HTR-8/SVneo (cell line): ENCODE results near the gene SIGLEC7.

Experiments
- DNase-seq: peaks from one replicate; pipeline ENCODE4 v3.0.0; 2011; ENCODE audit warnings: low spot score, mixed read lengths; ENCODE audit not compliant: insufficient read length
- FAIRE-seq: peaks from 2 replicates; lab custom pipeline; 2011; peaks lifted over from hg19 to GRCh38; lab: Jason Lieb, UNC

Gene SIGLEC7

DNA sequence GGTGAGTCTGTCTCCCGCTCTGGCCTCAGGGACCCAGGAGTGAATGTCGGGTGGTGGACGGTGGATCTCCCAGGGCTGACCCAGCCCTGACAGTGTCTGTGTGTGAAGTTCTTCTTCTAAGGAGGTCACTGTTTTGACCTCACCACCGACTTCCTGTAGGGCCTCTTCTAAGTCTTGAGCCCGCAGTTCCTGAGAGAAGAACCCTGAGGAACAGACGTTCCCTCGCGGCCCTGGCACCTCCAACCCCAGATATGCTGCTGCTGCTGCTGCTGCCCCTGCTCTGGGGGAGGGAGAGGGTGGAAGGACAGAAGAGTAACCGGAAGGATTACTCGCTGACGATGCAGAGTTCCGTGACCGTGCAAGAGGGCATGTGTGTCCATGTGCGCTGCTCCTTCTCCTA is at the start of gene SIGLEC7:
Gene SIGLEC7 (plus strand): TSS at position 183 of the 400 bp plus-strand sequence. CDS start 69 bp downstream, at position 252.
- no peak for FAIRE-seq
- no peak for DNase-seq

DNA sequence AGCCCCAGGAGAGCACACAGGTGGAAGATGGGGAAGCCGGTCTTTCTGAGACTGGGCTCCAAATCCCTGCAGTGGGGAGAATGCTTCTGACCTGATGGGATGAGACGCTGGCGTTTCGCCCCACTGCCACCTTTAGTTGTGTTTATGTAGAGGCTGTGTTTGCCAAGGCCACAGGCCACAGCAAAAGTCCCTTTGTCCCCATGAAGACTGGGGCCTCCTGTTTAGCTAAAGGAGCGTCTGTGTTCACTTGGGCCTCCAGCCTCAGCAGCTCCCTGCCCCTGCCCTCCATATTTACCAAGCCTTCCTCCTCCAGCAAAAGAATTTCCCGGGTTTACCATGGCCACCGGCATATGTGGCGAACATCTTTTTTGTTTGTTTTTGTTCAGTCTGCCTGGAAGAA is 49.0 kb upstream of the SIGLEC7 start:
- DNase-seq (no peak), FAIRE-seq (no peak)

DNA sequence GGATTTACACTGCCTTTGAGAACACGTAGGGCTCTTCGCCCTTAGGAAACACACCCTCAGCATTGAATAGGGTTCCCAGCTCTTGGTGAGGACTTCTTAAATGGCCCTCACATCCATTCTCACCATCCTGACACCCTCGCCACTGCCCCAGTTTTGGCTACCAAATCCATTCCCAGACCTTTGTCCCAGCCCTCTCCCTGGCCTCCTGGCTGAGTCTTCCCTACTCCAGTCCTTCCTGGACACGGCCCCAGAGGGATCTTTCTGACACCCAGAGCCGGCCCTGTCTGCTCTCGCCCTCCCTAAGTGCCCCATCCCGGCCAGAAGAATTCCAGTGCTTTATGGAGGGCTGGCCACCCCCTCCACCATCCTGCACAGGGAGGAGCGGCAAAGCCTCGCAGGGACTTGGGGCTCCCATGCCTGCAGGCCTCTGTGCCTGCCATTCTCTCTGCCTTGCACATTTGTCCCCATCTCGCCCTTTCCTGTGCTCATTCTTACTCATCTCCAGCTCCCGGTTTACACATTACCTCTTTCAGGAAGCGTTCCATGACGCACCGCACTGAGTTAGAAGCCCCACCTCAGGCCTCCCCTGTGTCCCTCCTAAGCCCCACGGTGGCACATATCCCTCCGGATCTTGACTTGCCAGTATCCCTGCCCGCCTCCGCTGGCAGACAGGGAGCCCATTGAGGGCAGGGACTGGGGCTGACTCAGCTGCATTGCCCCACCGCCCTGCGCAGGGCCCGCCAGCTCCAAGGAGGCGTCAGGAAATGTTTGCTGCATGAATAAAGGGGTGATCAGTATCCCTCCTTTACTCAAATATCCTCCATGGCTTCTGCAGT is 48.4 kb upstream of the SIGLEC7 start:
- FAIRE-seq, result no peak

DNA sequence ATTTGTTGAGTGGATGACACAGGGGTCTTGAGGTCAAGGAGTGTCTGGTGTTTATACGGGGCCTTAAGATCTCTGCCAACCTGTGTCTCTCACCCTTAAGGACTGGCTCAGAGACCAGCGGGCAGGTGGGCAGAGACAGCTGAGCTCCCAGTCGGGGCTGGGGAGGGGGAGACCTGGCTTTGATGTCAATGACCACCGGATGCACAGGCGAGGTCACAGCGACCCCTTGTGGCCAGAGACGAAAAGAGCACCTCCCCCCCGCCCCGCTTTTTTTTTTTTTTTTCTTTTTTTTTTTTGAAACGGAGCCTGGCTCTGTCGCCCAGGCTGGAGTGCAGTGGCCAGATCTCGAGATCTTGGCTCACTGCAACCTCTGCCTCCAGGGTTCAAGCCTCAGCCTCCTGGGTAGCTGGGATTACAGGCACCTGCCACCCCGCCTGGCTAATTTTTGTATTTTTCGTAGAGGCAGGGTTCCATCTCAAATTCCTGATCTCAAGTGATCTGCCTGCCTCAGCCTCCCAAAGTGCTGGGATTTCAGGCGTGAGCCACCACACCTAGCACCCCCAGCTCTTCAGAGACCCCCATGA is 47.3 kb upstream of the SIGLEC7 start:
- FAIRE-seq, result no peak
- DNase-seq, result peak; percentile 34

More for the DNA sequence above, 48.4 kb upstream of the SIGLEC7 start:
- no peak for DNase-seq

DNA sequence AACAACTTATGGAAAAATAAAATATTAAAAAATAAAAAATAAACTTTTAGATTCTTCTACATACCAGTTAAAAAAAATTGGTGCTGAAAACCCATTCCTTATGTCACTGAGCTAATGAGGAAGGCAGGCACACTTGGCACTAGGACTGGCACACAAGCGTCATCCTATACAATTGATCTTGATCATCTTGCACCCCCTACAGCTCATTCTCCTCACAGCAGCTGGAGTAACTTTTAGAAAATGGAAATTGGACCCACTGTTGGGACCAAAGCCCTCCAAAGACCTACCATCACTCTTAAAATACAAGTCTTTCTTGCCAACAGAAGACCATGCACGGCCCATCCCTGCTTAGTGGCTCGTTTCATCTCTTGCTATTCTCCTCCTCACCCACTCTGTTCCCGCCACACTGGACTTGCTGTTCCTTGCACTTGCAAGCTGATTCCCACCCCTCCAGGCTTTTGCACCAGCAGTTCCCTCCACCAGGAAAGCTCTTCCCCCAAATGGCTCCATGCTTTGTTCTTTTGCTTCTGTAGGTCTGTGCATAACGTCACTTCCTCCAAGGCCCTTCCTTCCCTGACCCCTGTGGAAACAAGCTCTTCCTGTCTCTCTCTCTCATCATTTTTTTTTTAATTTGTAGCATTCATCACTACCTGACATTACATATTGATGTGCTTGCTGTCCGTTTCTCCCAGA is 45.5 kb upstream of the SIGLEC7 start:
- DNase-seq (no peak), FAIRE-seq (no peak)

DNA sequence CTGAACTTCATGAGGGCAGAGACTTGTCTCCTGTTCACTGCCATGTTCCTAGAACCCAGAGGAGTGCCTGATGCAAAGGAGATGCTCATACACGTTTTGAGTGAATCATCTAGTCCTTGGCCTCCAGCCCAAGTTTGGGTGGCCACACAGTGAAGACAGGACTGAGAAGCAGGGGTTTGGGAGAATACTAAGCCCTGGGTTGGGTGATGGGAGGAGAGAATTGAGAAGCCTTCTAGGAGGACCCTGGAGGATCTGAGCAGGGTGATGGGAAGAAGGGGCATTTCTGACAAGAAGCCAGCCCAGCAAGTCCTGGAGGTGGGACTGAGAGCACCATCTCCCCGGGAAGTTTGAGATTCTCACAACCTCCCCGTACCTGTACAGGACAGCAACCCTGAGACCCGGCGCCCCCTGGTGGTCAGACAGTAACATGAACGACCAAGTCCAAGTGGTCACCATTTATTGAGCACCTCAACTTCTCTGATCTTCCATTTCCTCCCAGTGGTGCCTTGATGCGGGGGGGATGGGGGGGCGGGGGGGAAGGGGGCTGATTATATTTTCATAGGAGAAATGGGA is 44.8 kb upstream of the SIGLEC7 start:
- FAIRE-seq (no peak), DNase-seq (peak; percentile 66)

DNA sequence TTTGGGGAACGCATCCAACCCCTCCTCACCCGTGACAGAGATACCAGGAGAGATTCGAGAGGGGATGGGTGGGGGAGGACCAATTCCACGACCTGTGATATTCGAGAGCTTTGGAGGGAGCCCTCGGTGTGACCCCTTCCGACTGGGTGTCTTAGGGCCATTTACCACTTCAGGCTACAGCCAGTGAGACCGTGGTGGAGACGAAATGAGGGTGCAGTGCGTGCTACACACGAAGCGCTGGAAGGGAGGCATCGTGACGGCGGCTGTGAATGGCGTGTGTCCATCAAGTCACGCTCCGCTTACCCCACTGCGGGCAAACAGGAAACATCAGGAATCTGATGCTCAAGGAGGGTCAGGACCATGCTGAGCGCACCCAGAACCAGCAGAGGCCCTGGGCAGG is 44.3 kb upstream of the SIGLEC7 start:
- FAIRE-seq (no peak), DNase-seq (no peak)

DNA sequence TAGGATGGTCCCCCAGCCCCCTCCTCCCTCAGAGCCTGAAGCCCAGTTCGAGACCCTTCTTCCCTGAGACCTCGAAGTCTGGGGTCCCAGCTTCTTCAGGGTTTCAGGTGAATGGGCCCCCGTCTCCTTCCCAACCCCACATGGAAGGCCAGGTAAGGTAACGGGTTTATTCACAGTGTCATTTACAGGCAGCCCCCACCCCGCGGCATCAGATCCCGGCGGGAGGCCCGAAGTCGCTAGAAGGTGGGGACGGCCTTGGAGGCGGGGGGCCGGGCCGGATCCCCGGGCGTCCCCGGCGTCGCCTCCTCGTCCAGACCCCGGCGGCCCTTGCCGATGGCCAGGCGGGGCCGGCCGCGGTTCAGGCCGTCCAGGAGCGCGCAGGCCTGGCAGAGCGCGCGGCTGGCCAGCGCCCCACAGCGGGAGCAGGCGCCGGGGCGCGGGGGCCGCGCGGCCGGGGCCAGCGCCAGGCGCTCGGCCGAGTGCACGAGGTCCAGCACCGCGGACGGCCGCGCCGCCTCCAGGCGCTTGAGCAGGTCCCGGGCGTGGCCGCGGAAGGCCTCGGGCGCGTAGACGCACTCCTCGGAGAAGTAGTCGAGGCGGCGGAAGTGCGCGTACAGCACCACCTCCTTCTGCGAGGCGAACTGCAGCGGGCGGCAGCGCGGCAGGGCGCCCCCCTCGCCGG is 43.6 kb upstream of the SIGLEC7 start:
- DNase-seq, result no peak
- no peak for FAIRE-seq

DNA sequence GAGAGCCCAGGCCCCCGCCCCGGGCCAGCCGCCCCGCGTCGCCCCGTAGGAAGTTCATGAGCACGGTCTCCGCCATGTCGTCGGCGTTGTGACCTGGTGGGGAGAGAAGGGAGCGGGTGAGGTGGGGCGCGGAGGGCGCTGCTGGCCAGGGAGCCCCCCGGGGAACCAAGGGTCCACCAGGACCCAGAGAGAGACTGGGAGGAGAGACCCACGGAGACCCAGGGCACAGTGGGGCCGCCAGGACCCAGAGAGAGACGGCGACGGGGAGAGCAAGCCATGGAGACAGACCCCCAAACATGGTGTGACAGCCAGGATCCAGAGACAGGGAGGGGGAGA is 43.1 kb upstream of the SIGLEC7 start:
- no peak for FAIRE-seq
- no peak for DNase-seq

DNA sequence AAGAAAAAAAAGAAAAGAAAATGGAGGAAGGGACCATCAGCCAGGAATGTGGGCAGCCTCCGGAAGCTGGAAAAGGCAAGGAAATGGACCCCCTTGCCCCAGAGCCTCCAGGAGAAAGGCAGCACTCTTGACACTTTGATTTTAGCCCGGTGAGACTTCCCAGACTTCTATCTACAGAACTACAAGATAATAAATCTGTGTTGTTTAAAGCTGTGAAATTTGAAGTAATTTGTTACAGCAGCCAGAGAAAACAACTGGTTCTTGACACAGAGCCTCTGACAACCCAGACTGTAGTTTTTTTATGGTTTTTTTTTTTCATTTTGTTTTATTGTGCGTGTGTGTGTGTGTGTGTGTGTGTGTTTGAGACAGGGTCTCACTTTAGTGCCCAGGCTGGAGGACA is 41.5 kb upstream of the SIGLEC7 start:
- DNase-seq (no peak), FAIRE-seq (no peak)

DNA sequence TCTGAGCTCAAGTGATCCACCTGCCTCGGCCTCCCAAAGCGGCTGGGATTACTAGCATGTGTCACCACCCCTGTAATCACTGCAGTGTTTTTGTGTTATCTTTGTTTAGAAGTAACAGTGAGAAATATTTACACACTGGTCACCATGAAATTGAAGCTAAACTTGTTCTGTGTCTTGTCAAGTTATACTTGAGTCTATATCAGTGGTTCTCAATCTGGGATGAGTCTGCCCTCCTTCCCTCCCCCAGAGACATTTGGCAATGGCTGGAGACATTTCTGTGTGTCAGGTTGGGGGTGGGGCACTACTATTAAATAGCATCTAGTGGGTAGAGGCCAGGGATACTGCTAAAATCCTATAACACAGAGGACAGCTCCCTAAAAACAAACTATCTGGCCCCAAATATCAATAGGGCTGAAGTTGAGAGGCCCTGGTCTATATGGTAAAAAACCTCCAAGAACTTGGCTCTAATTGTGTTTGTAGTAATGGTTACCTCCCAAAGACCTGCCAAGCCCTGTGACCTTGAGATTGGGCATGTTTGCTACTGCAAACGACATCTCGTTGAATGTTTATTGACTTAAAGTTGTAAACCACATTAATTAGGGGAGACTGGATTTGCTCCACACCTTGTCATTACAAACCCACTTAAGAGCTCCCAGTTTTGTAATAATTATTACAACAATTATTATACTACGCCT is 40.8 kb upstream of the SIGLEC7 start:
- FAIRE-seq, result no peak
- DNase-seq, result no peak

DNA sequence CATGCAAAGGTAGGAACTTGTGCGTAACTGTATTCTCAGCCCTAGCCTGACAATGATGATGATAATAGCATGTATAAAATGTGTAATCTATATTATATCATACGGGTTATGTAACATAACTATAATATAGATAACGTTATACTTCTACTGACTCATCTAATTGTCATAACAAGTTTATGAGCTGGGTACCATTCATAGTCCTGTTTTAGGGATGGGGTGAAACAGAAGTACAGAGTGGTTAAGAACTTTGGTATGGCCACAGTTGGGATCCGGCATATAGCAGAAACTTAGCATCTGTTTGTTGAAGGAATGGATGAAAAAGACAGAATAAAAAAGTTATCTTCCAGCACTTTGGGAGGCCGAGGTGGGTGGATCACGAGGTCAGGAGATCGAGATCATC is 39.1 kb upstream of the SIGLEC7 start:
- DNase-seq (no peak), FAIRE-seq (no peak)

DNA sequence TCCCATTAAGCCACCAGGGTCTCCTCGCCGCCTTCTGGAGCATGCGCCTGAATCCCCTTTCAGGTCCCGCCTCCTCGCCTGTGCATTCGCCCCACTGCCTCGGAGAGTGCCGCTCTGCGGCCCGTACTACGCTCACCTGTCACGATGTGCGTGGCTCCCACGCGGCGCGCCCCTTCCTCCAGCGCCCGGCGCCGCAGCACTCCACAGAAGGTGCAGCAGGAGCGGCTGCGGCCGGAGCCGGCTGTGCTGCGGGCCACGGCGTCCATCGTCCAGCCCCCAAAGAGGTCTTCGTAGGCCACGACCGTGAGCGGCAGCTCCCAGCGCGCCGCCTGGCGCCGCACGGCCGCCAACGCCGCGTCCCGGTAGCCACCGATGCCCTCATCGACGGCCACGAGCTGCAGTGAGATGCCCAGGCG is 38.2 kb upstream of the SIGLEC7 start:
- FAIRE-seq (no peak), DNase-seq (no peak)

DNA sequence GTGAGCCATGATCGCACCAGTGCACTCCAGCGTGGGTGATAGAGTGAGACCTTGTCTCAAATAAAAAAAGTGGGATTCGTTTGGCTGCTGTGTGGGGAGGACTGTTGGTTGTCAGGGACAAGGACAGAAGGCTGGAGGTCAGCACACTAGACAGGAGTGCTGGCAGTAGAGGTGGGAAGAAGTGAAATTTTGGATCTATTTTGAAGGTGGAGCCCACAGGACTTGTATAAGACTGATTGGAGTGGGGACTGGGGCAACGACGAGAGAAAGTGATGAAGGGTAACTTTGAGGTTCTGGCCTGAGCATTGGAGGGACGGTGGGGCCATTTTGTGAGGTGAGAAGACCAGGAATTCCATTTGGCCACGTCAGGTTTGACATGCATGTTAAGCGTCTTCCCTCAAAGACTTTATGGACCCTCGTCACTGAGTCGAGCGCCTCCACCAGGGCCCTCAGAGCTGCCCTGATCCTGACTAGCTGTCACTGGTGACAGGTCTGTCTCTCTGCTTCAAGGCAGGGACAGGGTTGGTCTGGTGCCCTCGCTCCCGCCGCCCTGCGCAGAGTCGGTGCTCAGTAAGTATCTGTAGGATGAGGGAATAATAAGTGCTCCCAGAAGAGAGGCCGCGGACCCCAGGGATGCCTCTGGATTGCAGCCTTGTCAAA is 34.6 kb upstream of the SIGLEC7 start:
- no peak for DNase-seq
- FAIRE-seq, result no peak

DNA sequence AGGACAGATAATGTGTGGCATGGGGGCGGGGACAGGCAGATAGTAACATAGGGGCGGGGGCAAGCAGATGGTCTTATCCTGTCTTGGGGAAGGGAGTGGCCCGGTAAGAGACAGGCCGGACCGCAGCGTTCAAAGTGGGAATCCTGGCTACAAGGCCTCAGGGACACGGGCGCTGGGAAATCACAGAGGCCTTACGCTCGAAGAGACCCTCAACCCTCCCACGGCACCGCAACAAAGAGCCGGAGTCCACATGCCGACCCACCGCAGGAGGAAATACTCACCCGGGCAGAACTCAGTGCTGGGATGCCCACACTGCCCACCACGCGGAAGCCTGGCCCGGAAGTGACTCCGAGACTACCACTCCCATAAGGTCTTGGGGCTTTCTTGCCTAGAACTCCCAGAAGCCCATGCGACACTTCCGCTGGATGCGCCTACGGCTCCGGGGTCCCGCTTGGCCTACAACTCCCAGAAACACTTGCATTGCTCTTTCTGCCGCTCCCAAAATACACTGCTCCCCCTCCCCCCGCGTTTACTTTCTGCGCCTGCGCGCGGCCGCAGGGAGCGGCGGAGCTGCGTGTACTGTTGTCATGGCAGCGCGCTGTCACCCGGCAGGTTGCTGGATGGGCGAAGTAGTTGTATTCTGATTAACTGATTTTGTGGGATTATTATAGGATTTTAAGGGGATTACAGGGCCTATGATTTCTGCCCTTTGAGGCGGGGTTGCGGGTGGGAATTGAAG is 33.9 kb upstream of the SIGLEC7 start, which contains the start of gene CTU1:
Gene CTU1 (minus strand): TSS at position 344 of the 739 bp plus-strand sequence. CDS start 3,840 bp downstream, outside the sequence.
- DNase-seq, result peak; percentile 98

DNA sequence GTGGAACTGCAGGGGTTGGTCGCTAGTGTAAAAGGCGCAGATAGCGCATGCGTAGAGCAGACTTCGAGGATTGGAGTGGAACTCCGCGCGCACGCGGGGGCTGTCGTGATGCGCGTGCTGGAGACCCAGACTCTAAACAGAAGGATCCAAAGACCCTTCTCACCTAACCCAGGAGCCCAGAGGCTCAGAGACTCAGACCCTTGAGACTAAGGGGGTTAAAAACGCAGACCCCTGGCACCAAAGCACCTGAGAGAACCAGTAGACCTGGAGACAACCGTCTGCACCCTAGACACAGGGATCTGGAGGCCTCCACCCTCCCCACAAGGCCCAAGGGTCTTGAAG is 33.3 kb upstream of the SIGLEC7 start:
- FAIRE-seq (no peak), DNase-seq (no peak)

More for the DNA sequence above, 33.9 kb upstream of the SIGLEC7 start, which contains the start of gene CTU1:
- peak; percentile 89 for FAIRE-seq

DNA sequence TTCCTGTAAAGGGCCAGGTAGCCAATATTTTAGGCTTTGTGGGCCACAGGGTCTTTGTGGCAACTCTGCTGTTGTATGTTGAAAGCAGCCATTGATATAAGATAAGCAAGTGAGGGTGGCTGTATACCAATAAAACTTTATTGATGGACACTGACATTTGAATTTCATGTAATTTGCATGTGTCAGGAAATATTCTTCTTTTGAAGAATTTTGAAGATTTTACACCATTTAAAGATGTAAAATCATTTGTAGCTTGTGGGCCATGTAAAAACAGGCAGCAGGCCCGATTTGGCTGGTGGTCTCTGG is 31.5 kb upstream of the SIGLEC7 start:
- no peak for DNase-seq
- no peak for FAIRE-seq

DNA sequence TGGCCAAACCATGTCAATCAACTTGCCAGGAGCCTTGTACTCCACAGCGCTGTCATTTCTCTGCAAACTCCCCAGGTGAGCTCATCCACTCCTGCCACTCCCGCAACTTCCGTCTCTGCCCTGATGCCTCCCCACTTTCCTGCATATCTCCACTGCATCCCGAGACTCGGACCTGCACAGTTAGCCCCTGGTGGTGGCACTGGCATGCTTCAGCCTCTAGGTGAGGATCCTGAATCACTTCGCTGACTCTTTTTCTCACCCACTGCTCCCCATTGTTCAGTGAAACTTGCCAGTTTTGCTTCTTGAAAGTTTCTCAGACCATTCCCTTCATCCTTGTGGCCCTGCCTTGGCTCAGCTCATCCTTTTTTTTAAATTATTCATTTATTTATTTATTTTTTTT is 30.5 kb upstream of the SIGLEC7 start:
- no peak for FAIRE-seq
- no peak for DNase-seq
